ENCODE results near the gene GJA10.

Gene GJA10

DNA sequence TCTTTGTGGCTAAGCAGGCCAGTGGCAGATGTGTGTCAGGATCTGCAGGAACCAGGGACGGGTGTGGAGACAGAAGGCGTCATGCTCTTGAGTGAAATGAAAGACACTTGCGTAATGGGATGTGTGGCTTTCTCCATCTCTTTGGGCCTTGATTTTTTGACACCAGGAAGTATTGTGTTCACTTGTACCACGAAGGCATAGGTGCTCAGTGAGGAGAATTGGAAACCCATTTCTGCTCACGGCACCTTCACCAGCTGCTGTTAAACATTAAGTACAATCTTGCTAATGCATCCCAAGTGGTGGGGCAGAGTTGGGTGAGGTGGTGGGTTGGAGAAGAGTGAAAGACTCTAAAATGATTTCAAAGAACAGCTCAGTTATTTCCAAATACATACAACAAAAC is 30.0 kb downstream of the GJA10 start:
- Histone ChIP-seq H3K4me2 (ENCODE audit: insufficient read depth, low read length) (no peak overlapping the region), H3K79me2 (ENCODE audit: insufficient read depth, low read length) (no peaks in the 10 kb centered on the region), H3K9ac (ENCODE audit: low read depth, low read length) (no peak overlapping the region), H3K27ac (ENCODE audit: low read length) (no peak overlapping the region), H3K9me3 (ENCODE audit: insufficient read depth, low read length, severe bottlenecking) (no peaks in the 10 kb centered on the region), H3K4me1 (ENCODE audit: insufficient read depth, low read length) (no peaks in the 10 kb centered on the region), H3K36me3 (ENCODE audit: insufficient read depth, low read length) (no peaks in the 10 kb centered on the region), H3K27me3 (ENCODE audit: insufficient read depth, low read length, poor library complexity) (no peaks in the 10 kb centered on the region), H2AFZ (ENCODE audit: low read depth, low read length) (no peak overlapping the region), H4K20me1 (ENCODE audit: insufficient read depth, low read length) (no peaks in the 10 kb centered on the region), H3K4me3 (ENCODE audit: low read depth in 1 of 2, low read length in 2 of 2) (no peak overlapping the region)
- ATAC-seq (ENCODE audit: insufficient read depth, low read depth) (no peak), DNase-seq (no peak)
- TF ChIP-seq, protein P1, sequence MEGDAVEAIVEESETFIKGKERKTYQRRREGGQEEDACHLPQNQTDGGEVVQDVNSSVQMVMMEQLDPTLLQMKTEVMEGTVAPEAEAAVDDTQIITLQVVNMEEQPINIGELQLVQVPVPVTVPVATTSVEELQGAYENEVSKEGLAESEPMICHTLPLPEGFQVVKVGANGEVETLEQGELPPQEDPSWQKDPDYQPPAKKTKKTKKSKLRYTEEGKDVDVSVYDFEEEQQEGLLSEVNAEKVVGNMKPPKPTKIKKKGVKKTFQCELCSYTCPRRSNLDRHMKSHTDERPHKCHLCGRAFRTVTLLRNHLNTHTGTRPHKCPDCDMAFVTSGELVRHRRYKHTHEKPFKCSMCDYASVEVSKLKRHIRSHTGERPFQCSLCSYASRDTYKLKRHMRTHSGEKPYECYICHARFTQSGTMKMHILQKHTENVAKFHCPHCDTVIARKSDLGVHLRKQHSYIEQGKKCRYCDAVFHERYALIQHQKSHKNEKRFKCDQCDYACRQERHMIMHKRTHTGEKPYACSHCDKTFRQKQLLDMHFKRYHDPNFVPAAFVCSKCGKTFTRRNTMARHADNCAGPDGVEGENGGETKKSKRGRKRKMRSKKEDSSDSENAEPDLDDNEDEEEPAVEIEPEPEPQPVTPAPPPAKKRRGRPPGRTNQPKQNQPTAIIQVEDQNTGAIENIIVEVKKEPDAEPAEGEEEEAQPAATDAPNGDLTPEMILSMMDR (IDR thresholded peaks at IDR 0.05; ENCODE audit: borderline replicate concordance, extremely low read depth, low read length, poor library complexity, severe bottlenecking): no peak
- no peak for TF ChIP-seq EZH2 (IDR thresholded peaks at IDR 0.05; ENCODE audit: borderline replicate concordance, low read depth, low read length, severe bottlenecking)

DNA sequence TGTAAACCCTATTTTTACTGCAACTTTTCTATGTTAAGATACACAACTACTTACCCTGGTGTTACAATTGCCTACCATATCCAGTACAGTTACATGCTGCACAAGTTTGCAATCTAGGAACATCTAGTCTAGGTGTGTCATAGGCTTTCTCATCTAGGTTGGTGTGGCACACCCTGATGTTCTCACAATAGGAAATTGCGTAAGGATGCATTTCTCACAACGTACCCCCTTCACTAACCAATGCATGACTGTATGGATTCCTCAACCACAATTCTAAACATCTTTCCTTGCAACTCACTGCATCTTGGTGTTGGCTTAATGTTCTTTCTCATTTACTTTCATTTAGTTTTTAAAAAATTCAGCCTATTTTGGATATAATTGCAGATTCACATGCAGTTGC is 31.6 kb downstream of the GJA10 start:
- Histone ChIP-seq H3K79me2 (ENCODE audit: insufficient read depth, low read length) (no peaks in the 10 kb centered on the region), H3K4me2 (ENCODE audit: insufficient read depth, low read length) (no peak overlapping the region), H3K36me3 (ENCODE audit: insufficient read depth, low read length) (no peaks in the 10 kb centered on the region), H4K20me1 (ENCODE audit: insufficient read depth, low read length) (no peaks in the 10 kb centered on the region), H2AFZ (ENCODE audit: low read depth, low read length) (no peak overlapping the region), H3K9ac (ENCODE audit: low read depth, low read length) (no peak overlapping the region), H3K4me1 (ENCODE audit: insufficient read depth, low read length) (no peaks in the 10 kb centered on the region), H3K27ac (ENCODE audit: low read length) (no peak overlapping the region), H3K9me3 (ENCODE audit: insufficient read depth, low read length, severe bottlenecking) (no peaks in the 10 kb centered on the region), H3K27me3 (ENCODE audit: insufficient read depth, low read length, poor library complexity) (no peaks in the 10 kb centered on the region), H3K4me3 (ENCODE audit: low read depth in 1 of 2, low read length in 2 of 2) (no peak overlapping the region)
- no peak for DNase-seq
- no peak for TF ChIP-seq EZH2 (IDR thresholded peaks at IDR 0.05; ENCODE audit: borderline replicate concordance, low read depth, low read length, severe bottlenecking)
- TF ChIP-seq, protein P1 (IDR thresholded peaks at IDR 0.05; ENCODE audit: borderline replicate concordance, extremely low read depth, low read length, poor library complexity, severe bottlenecking): no peak
- no peak for ATAC-seq (ENCODE audit: insufficient read depth, low read depth)

DNA sequence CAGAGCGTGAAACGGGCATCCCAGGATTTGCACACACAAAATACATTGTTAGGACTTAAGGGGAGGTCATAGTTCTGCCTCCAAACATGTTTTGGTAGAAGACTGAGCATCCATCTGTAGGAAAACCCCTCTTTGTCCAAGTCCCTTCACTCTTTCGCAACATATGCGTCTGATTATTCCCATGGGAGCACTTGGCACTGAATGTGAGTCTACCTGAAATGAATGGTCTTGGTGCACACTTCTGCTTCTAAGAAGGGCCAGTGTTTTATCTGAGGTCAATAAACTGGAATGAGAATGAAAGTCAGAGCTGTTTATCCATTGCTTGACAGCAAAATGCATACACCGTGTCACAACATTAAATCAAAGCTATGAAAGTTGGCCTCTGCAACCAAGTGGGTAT is 33.0 kb downstream of the GJA10 start:
- TF ChIP-seq EZH2 (IDR thresholded peaks at IDR 0.05; ENCODE audit: borderline replicate concordance, low read depth, low read length, severe bottlenecking): no peak
- TF ChIP-seq, protein P1 (IDR thresholded peaks at IDR 0.05; ENCODE audit: borderline replicate concordance, extremely low read depth, low read length, poor library complexity, severe bottlenecking): no peak
- no peaks in the 10 kb centered on the region for H3K9me3 ChIP-seq (ENCODE audit: insufficient read depth, low read length, severe bottlenecking)
- H3K4me3 ChIP-seq (ENCODE audit: low read depth in 1 of 2, low read length in 2 of 2): no peak overlapping the region
- H2AFZ ChIP-seq (ENCODE audit: low read depth, low read length): no peak overlapping the region
- ATAC-seq (ENCODE audit: insufficient read depth, low read depth) (no peak), DNase-seq (no peak)
- H3K79me2 ChIP-seq (ENCODE audit: insufficient read depth, low read length): no peaks in the 10 kb centered on the region
- no peak overlapping the region for H3K9ac ChIP-seq (ENCODE audit: low read depth, low read length)
- H3K27ac ChIP-seq (ENCODE audit: low read length): no peak overlapping the region
- no peaks in the 10 kb centered on the region for H3K36me3 ChIP-seq (ENCODE audit: insufficient read depth, low read length)
- no peak overlapping the region for H3K4me2 ChIP-seq (ENCODE audit: insufficient read depth, low read length)
- H3K4me1 ChIP-seq (ENCODE audit: insufficient read depth, low read length): no peaks in the 10 kb centered on the region
- H4K20me1 ChIP-seq (ENCODE audit: insufficient read depth, low read length): no peaks in the 10 kb centered on the region
- H3K27me3 ChIP-seq (ENCODE audit: insufficient read depth, low read length, poor library complexity): no peaks in the 10 kb centered on the region

Data from DND-41 (cell line).